Natural killer cell treated with Interleukin-12 subunit alpha and Interleukin-12 subunit beta and Interleukin-15 and Interleukin-18, amount 100 ng/mL, for 72 hours (primary cell): ENCODE data around the gene PIGN. TPM values are rescaled to one million over a fixed set of nuclear protein-coding genes. Genes with fewer than 3 reads are reported as not detected.

Experiments
- ATAC-seq, 2 donors: fragments of 150-1000 bp; cut with Tn5 transposase in 1 of 2; sonication (Bioruptor Pico), chemical (Tn5 transposase) in 1 of 2; 2 replicates each; pipeline ENCODE4 v1.10.0; 2021
- DNase-seq: peaks from one replicate; pipeline ENCODE4 v3.0.0; 2022; ENCODE audit warnings: low spot score
- H3K27ac Mint-ChIP-seq, 2 donors: 1 replicate in 1 of 2; 2 replicates in 1 of 2; pipeline ENCODE4 v1.8.0; 2022; ENCODE audit warnings: mixed read lengths in 2 of 2, mild to moderate bottlenecking in 1 of 2, moderate library complexity in 1 of 2
- H3K27me3 Mint-ChIP-seq, 2 donors: 1 replicate in 1 of 2; 2 replicates in 1 of 2; pipeline ENCODE4 v1.8.0; 2022; ENCODE audit warnings: mixed read lengths in 2 of 2
- H3K36me3 Mint-ChIP-seq: one replicate; pipeline ENCODE4 v1.8.0; 2022; ENCODE audit warnings: mixed read lengths
- H3K4me1 Mint-ChIP-seq, 2 donors: 1 replicate in 1 of 2; 2 replicates in 1 of 2; pipeline ENCODE4 v1.8.0; 2022; ENCODE audit warnings: low read depth in 2 of 2, mixed read lengths in 2 of 2, mild to moderate bottlenecking in 1 of 2
- H3K4me3 Mint-ChIP-seq: one replicate; pipeline ENCODE4 v1.8.0; 2022; ENCODE audit warnings: mixed read lengths
- H3K9me3 Mint-ChIP-seq: 2 replicates; pipeline ENCODE4 v1.8.0; 2022; ENCODE audit warnings: mixed read lengths
- total RNA-seq, 2 donors: library from RNA; stranded (reverse); gene quantifications; one replicate each; pipeline ENCODE4 v1.2.3, GENCODE V29; 2022

Gene PIGN
- total RNA-seq, 2 donors from 2014 or later = 35.7 to 53.6 TPM

DNA sequence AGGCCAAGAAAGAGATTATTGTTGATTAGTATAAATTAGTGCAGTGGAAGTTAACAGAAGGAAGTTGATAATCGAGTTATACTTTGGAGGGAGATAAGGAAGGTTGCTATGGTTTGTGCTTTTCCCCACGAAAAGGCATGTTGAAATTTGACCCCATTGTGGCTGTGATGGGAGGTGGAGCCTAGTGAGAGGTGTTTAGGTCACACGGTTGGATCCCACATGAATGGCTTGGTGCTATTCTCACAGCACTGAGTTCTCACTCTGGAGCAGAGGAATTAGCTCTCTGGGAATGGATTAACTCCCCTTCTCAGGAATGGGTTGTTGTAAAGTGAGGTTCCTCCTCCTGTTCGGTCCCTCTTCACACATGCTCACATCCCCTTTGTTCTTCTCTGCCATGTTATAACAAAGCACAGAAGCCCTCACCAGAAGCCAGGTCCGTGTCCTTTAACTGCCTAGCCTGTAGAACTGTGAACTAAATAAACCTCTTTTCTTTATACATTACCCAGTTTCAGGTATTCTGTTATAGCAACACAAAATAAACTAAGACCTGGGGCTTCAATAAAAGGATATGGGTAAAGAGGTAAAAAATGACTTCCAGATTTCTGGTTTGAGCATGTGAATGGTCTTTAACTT, 21.9 kb downstream of the PIGN start:
- DNase-seq (no peak), ATAC-seq (no peak)
- Mint-ChIP-seq H3K36me3 (peaks cover 24% of the 10 kb centered on the region), H3K4me3 (peak overlapping the region; percentile 57), H3K27me3 (no peaks in the 10 kb centered on the region), H3K9me3 (peaks cover 4% of the 10 kb centered on the region), H3K4me1 (peaks cover 24 to 36% of the 10 kb centered on the region in 2 donors), H3K27ac (peak overlapping the region in 1 of 2 donors; percentile 40)

DNA sequence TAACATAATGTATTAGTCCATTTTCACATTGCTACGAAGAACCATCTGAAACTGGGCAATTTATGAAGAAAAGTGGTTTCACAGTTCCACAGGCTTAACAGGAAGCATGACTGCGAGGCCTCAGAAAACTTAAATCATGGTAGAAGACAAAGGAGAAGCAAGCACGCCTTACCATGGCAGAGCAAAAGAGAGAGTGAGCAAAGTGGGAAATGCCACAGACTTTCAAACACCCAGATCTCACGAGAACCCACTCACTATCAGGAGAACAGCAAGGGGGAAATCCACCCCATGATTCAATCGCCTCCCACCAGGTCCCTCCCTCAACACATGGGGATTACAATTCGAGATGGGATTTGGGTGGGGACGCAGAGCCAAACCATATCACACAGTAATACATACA, 22.5 kb downstream of the PIGN start:
- Mint-ChIP-seq H3K27ac (peak overlapping the region; percentile 25 to 40), H3K27me3 (no peaks in the 10 kb centered on the region), H3K4me1 (peaks cover 24 to 36% of the 10 kb centered on the region in 2 donors), H3K4me3 (peak overlapping the region; percentile 57), H3K9me3 (peaks cover 4% of the 10 kb centered on the region), H3K36me3 (peaks cover 24% of the 10 kb centered on the region)
- DNase-seq = no peak
- ATAC-seq = peak; percentile 58 to 59

DNA sequence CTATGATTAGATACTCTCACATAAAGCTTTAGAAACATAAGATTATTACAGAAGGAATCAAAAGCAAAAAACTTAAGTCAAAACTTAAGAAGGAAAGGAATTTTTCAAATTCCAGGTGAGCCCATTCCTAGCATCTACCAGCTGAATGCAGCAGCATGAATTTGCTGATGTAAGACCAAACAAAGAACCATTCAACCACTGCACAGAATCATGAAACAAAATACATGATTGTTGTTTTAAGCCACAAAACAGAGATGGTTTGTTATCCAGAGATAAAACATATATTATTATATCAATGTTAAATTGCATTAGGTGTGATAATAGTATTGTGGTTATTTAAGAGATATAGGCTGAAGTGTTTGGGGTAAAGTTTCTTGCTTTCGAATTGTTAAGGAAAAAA, 29.0 kb downstream of the PIGN start:
- ATAC-seq = no peak
- H3K9me3 Mint-ChIP-seq = no peaks in the 10 kb centered on the region
- DNase-seq = no peak
- no peaks in the 10 kb centered on the region for H3K27me3 Mint-ChIP-seq
- no peak overlapping the region for H3K4me3 Mint-ChIP-seq
- no peaks in the 10 kb centered on the region for H3K36me3 Mint-ChIP-seq
- H3K4me1 Mint-ChIP-seq = no peaks in the 10 kb centered on the region
- no peak overlapping the region for H3K27ac Mint-ChIP-seq

DNA sequence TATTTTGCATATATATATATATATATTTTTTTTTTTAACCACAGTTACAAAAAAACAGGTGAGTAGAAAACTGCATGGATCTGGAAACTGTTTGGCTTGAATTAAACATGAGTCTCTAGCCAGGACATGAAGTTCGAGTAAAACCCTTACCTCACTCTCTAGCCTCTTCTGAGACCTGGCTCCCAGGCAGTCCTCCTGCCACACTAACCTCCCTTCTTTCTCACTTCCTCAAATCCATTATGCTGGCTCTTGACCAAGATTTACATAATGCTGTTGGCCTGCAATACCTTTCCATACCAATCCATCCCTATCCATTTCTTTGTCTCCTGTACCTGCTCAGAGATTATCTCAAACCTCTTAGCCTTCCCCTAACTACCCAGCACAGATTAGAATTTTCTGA, 34.0 kb downstream of the PIGN start:
- Mint-ChIP-seq H3K9me3 (no peaks in the 10 kb centered on the region), H3K4me1 (no peaks in the 10 kb centered on the region), H3K27me3 (no peaks in the 10 kb centered on the region), H3K36me3 (no peaks in the 10 kb centered on the region), H3K4me3 (no peak overlapping the region), H3K27ac (no peak overlapping the region)
- DNase-seq (no peak), ATAC-seq (no peak)

DNA sequence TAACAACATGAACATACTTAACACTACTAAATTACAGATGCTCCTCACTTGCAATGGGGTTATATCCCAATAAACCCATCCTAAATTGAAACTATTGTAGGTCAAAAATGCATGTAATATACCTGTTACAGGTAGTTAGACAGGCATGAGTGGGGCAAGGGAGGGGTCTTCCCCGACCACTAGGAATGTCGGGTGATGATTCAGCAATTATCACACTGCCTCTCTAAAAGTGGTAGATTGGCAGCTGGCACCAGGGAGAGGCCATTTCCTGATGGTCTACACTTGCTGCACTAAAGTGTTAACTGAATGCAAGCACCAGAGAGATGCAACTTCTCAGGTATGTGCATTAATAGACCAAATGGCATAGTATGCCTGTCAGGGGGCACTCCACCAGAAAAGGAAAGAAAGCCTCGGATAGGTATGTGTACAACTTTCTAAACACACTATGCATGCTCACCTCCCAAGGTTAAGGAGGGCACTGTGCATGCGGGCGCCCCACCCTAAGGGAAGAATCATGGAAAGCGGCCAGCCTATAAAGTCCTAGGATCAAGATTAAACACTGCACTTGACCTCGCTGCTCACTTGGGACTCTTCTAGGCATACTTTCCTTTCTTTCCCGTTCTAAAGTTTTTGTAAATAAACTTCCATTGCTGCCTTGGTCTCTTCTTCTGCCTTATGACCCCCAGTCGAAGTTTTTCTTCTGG, 35.6 kb downstream of the PIGN start:
- Mint-ChIP-seq H3K4me1 (no peaks in the 10 kb centered on the region), H3K4me3 (no peak overlapping the region), H3K36me3 (no peaks in the 10 kb centered on the region), H3K27me3 (no peaks in the 10 kb centered on the region), H3K9me3 (no peaks in the 10 kb centered on the region), H3K27ac (no peak overlapping the region)
- ATAC-seq (no peak), DNase-seq (no peak)

DNA sequence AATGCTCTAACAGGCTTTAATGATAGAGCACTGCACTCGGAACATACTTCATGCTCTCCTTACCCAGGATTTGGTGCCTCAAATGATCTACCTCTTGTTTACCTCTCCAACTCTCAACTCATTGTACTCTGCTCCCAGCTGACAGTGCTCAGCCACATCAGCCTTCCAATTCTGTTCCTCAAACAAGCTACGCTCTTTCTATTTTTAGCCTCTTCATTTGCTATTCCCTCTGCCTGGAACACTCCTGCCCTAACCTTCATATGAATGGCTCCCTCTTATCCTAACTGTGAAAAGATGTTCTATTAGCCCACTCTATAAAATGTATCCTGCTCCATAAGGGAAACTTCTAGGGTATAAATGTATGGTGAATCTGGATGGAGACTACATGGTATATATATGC, 42.5 kb downstream of the PIGN start:
- ATAC-seq (no peak), DNase-seq (no peak)
- Mint-ChIP-seq H3K9me3 (no peaks in the 10 kb centered on the region), H3K36me3 (peaks cover 6% of the 10 kb centered on the region), H3K27me3 (no peaks in the 10 kb centered on the region), H3K4me3 (no peak overlapping the region), H3K4me1 (no peaks in the 10 kb centered on the region), H3K27ac (no peak overlapping the region)

DNA sequence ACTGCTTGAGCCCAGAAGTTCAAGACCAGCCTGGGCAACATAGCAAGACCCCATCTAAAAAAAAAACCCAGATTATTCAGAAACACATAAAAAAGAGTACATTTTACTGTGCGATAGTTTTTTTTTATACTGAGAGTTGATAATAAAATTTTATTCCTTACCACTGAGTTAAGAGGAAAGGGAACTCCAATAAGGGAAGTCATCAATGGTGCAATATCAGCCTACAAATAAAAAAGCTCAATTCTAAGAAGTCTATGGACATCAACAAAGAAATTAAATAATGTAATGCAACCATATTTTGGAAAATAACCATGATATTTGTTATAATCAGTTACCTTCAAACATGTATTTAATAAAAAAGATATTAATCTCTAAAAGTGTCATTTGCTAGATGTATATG, 46.6 kb downstream of the PIGN start:
- ATAC-seq = no peak
- H3K27me3 Mint-ChIP-seq = no peaks in the 10 kb centered on the region
- H3K9me3 Mint-ChIP-seq = no peaks in the 10 kb centered on the region
- H3K4me3 Mint-ChIP-seq = no peak overlapping the region
- H3K4me1 Mint-ChIP-seq = no peaks in the 10 kb centered on the region
- peaks cover 6% of the 10 kb centered on the region for H3K36me3 Mint-ChIP-seq
- DNase-seq = no peak
- no peak overlapping the region for H3K27ac Mint-ChIP-seq

DNA sequence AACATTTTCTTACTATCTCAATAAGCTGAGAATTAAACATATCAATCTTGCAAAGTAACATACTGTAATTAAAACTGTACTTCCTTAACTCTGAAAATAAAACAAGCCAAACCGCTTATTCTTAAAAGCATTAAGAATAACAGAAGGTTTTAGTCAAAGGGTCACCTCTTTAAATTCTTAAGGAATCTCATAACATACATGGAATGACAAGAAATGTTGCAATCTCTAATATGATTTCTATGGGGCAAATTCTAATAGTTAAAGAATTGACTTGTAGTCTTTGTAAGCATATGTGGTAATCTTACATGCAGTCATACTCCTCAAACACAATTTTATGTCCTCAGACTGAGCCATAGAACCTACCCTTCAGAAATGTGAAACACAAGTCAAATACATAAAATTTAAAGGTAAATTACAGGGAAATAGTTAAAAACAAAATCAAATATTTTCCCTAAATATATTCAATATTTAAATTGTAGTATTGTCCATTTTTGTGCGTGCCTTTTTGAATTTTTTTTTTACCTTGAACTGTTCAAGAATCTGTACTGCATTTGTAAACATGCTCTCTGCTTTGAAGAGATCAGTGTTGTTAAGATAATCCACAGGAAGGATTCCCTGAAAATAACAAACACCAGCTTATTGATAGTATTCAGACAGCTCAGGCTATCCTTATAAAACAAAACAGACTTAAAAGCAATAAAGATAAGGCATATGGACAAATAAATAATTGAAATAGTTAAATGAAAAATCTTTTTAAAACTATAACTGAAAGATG, 48.2 kb downstream of the PIGN start:
- Mint-ChIP-seq H3K27me3 (no peaks in the 10 kb centered on the region), H3K9me3 (no peaks in the 10 kb centered on the region), H3K36me3 (no peaks in the 10 kb centered on the region), H3K4me3 (no peak overlapping the region), H3K27ac (no peak overlapping the region), H3K4me1 (no peaks in the 10 kb centered on the region)
- no peak for ATAC-seq
- no peak for DNase-seq

DNA sequence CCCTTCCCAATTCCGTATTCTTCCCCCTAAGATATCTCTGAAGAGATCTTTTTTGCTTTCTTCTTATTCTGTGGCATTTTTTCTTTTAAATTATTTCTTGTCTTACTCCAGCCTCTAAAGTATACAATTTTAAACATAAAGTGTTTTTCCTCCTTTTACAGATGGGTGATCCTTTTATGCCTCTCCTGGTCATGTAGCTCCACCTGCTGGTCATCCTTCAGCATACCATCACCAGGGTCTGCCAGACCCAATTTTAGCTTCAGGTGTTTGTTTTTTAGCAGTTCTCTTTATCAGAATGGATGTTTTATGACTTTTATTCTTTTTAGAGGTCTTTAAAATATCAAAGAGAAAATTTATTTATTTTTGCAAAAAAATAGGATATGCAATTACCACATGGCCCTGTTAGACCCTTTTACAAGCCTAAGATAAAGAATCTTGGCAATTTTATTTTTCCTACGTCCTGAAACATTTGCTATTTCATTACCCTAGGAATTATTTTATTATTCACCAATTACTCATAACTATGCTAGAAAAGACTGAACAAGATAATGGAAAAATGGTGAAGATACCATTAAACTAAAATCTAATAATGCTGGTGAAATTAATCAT, 55.5 kb downstream of the PIGN start:
- H3K36me3 Mint-ChIP-seq = no peaks in the 10 kb centered on the region
- no peak overlapping the region for H3K4me3 Mint-ChIP-seq
- no peaks in the 10 kb centered on the region for H3K9me3 Mint-ChIP-seq
- DNase-seq = no peak
- H3K4me1 Mint-ChIP-seq = peaks cover 0 to 7% of the 10 kb centered on the region in 2 donors
- H3K27me3 Mint-ChIP-seq = no peaks in the 10 kb centered on the region
- H3K27ac Mint-ChIP-seq = no peak overlapping the region
- peak in 1 of 2 donors; percentile 61 for ATAC-seq

DNA sequence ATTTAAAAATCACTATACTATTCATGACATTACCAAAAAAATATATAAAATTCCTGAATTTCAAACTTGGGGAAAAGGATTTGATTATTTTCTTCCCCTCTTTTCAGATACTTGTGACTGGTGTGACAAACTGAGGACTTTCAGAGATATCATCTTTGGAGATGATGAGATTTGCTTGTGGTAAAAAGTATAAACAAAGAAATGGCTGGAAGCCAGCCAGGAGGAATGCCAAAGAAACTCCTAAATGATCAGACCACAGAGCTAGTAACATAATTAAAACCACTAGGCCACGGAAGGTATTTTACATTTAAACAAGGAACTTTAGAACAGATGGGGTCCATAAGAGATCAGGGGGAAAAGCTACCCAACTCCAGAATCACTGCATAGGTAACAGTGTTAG, 58.7 kb downstream of the PIGN start:
- DNase-seq = no peak
- no peaks in the 10 kb centered on the region for H3K36me3 Mint-ChIP-seq
- H3K27ac Mint-ChIP-seq = no peak overlapping the region
- H3K4me3 Mint-ChIP-seq = no peak overlapping the region
- no peaks in the 10 kb centered on the region for H3K27me3 Mint-ChIP-seq
- no peaks in the 10 kb centered on the region for H3K9me3 Mint-ChIP-seq
- no peak for ATAC-seq
- peaks cover 0 to 7% of the 10 kb centered on the region in 2 donors for H3K4me1 Mint-ChIP-seq

DNA sequence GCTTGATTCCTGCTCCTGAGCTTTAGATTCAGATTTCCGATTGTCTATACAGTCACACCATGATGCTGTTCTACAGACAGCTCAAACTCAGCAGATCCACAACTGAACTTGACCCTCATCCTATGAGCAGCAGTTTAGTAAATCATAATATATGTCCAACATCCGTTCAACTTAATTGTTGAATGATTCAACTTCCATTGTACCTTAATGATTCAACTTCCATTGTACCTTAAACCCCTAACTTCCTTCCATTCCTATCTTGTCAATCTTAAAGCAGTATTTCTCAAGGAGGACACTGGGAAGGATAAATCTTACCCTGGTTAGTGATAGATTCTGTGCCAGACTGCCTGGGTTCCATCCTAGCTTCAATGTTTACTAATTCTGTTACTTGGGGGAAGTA, 60.1 kb downstream of the PIGN start:
- no peak overlapping the region for H3K4me3 Mint-ChIP-seq
- no peaks in the 10 kb centered on the region for H3K9me3 Mint-ChIP-seq
- no peaks in the 10 kb centered on the region for H3K27me3 Mint-ChIP-seq
- H3K4me1 Mint-ChIP-seq = peaks cover 0 to 7% of the 10 kb centered on the region in 2 donors
- H3K36me3 Mint-ChIP-seq = no peaks in the 10 kb centered on the region
- DNase-seq (no peak), ATAC-seq (no peak)
- H3K27ac Mint-ChIP-seq = no peak overlapping the region

DNA sequence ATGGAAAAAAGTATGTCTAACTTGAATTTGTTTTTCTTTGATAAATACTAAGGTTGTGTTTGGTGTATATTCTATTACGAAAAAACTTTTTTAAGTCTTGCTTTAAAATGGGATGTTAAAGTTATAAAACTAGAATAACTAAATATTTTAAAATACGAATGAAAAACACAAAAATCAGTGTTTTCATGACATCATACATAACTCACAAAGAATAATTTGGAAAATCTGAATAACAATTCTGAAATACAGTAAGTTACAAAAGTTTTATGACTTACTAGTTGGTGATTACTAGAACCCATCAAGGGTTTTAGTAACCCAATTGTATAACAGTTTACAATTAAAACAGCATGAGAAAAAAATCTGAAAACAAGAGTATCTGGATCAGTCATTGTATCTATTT, 61.2 kb downstream of the PIGN start:
- ATAC-seq (no peak), DNase-seq (no peak)
- H3K4me1 Mint-ChIP-seq = peaks cover 0 to 7% of the 10 kb centered on the region in 2 donors
- no peaks in the 10 kb centered on the region for H3K9me3 Mint-ChIP-seq
- H3K27me3 Mint-ChIP-seq = no peaks in the 10 kb centered on the region
- H3K36me3 Mint-ChIP-seq = no peaks in the 10 kb centered on the region
- no peak overlapping the region for H3K27ac Mint-ChIP-seq
- no peak overlapping the region for H3K4me3 Mint-ChIP-seq

DNA sequence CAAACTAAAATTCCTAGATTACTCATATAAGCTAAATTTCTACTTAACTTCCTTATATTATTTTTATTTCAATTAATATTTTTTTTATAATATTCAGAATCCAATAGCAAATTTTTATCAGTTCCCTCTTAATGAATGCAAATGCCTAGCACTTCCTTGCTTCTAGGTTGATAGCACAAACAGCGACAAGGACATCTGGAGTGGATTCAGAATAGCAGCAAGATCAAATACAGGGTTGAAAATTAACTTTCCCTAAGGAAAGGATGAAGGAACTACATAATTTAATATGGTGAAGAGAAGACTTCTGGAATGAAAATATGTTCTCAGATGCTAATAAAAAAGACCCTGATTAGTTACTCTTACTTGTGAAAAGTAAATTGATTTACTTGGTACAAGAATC, 64.5 kb downstream of the PIGN start:
- no peak for DNase-seq
- Mint-ChIP-seq H3K4me1 (peaks cover 0 to 7% of the 10 kb centered on the region in 2 donors), H3K27me3 (no peaks in the 10 kb centered on the region)

DNA sequence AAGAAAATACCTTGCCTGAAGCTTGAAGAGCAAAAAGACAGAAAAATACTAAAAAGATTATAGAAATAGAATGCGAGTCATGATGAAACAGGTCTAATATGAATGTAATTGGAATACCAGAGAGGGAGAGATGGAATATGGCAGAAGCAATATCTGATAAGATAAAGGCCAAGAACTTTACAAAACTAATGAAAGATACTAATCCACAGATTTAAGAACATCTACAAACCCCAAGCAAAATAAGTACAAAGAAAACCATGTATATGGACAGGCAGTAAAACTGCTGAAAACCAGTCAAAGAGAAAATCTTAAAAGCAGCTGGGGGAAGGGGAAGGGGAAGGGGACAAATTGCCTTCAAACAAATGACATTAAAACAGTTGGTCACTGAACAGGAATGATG, 67.0 kb downstream of the PIGN start:
- H3K4me1 Mint-ChIP-seq = no peaks in the 10 kb centered on the region
- H3K9me3 Mint-ChIP-seq = no peaks in the 10 kb centered on the region
- H3K4me3 Mint-ChIP-seq = no peak overlapping the region
- H3K27ac Mint-ChIP-seq = no peak overlapping the region
- H3K36me3 Mint-ChIP-seq = peaks cover 5% of the 10 kb centered on the region
- ATAC-seq = no peak
- no peaks in the 10 kb centered on the region for H3K27me3 Mint-ChIP-seq
- no peak for DNase-seq

More for the DNA sequence above, 64.5 kb downstream of the PIGN start:
- Mint-ChIP-seq H3K27ac (no peak overlapping the region), H3K4me3 (no peak overlapping the region), H3K36me3 (no peaks in the 10 kb centered on the region), H3K9me3 (no peaks in the 10 kb centered on the region)
- no peak for ATAC-seq
